HepG2 (cell line): ENCODE measurements around the gene RAB5B. TPM values are rescaled to one million over a fixed set of nuclear protein-coding genes. Genes with fewer than 3 reads are reported as not detected.

Experiments used
- EED ChIP-seq: sonication (generic); formaldehyde crosslinking; IDR thresholded peaks from 2 replicates; pipeline ENCODE4 v1.5.0; 2020; ENCODE audit warnings: mild to moderate bottlenecking, missing genetic modification reagents
- ELF3 ChIP-seq: IDR thresholded peaks from 2 replicates; pipeline ENCODE4 v1.6.1; 2016; ENCODE audit warnings: missing genetic modification reagents, missing compliant biosample characterization
- JUNB ChIP-seq: sonication (generic); formaldehyde crosslinking; IDR thresholded peaks from 2 replicates; pipeline ENCODE4 v1.8.0; 2022; ENCODE audit warnings: missing genetic modification reagents, mild to moderate bottlenecking, borderline replicate concordance
- PHB2 ChIP-seq: fragments of 450-650 bp; IDR thresholded peaks from 2 replicates; pipeline ENCODE4 v1.6.1; 2018; ENCODE audit not compliant: partially characterized antibody
- POLR2G ChIP-seq: fragments of 200-400 bp; formaldehyde crosslinking; IDR thresholded peaks from 2 replicates; pipeline ENCODE4 v1.6.1; 2018; ENCODE audit warnings: mild to moderate bottlenecking, low read depth, low read length, moderate library complexity
- RORA ChIP-seq: sonication (generic); formaldehyde crosslinking; IDR thresholded peaks from 2 replicates; pipeline ENCODE4 v1.5.0; 2020; ENCODE audit warnings: mild to moderate bottlenecking, missing genetic modification reagents, moderate library complexity
- SAFB2 ChIP-seq: sonication (generic); formaldehyde crosslinking; IDR thresholded peaks from 2 replicates; pipeline ENCODE4 v1.5.1; 2020; ENCODE audit warnings: missing genetic modification reagents, low read depth, mild to moderate bottlenecking, borderline replicate concordance
- SMAD1 ChIP-seq: sonication (generic); formaldehyde crosslinking; IDR thresholded peaks from 2 replicates; pipeline ENCODE4 v1.4.0; 2020; ENCODE audit warnings: missing genetic modification reagents, low read depth, mild to moderate bottlenecking, borderline replicate concordance
- ZC3H4 ChIP-seq: sonication (generic); formaldehyde crosslinking; IDR thresholded peaks from 2 replicates; pipeline ENCODE4 v1.4.0; 2020; ENCODE audit warnings: missing genetic modification reagents, borderline replicate concordance
- ZNF207 ChIP-seq: fragments of 450-650 bp; IDR thresholded peaks from 2 replicates; pipeline ENCODE4 v1.6.1; 2016; ENCODE audit warnings: antibody characterized with exemption, borderline replicate concordance
- ZNF335 ChIP-seq: sonication (generic); formaldehyde crosslinking; IDR thresholded peaks from 2 replicates; pipeline ENCODE4 v1.4.0; 2020; ENCODE audit warnings: missing genetic modification reagents
- ZNF367 ChIP-seq: sonication (generic); formaldehyde crosslinking; IDR thresholded peaks from 2 replicates; pipeline ENCODE4 v1.4.0; 2020; ENCODE audit warnings: missing genetic modification reagents, borderline replicate concordance
- ZNF432 ChIP-seq: sonication (generic); formaldehyde crosslinking; IDR thresholded peaks from 2 replicates; pipeline ENCODE4 v1.5.0; 2020; ENCODE audit warnings: missing genetic modification reagents, mild to moderate bottlenecking, borderline replicate concordance
- ZNF552 ChIP-seq: sonication (generic); formaldehyde crosslinking; IDR thresholded peaks from 2 replicates; pipeline ENCODE4 v1.9.0; 2022; ENCODE audit warnings: missing genetic modification reagents, mild to moderate bottlenecking, borderline replicate concordance
- ZNF670 ChIP-seq: sonication (generic); formaldehyde crosslinking; IDR thresholded peaks from 2 replicates; pipeline ENCODE4 v1.8.0; 2022; ENCODE audit warnings: mild to moderate bottlenecking, missing genetic modification reagents, borderline replicate concordance
- ZNF709 ChIP-seq: sonication (generic); formaldehyde crosslinking; IDR thresholded peaks from 2 replicates; pipeline ENCODE4 v1.5.0; 2020; ENCODE audit warnings: mild to moderate bottlenecking, missing genetic modification reagents
- ZNF780A ChIP-seq: sonication (generic); formaldehyde crosslinking; IDR thresholded peaks from 2 replicates; pipeline ENCODE4 v1.8.0; 2022; ENCODE audit warnings: mild to moderate bottlenecking, missing genetic modification reagents, moderate library complexity
- ZZZ3 ChIP-seq: sonication (generic); formaldehyde crosslinking; IDR thresholded peaks from 2 replicates; pipeline ENCODE4 v1.4.0; 2020; ENCODE audit warnings: missing genetic modification reagents, mild to moderate bottlenecking, borderline replicate concordance
- polyA plus RNA-seq, 8 experiments: library from polyadenylated mRNA; depleted of rRNA in 3 of 8; stranded (reverse) in 7 of 8; unstranded in 1 of 8; fragments of >200 nt; fragmentation: Illumina TruSeq in 4 of 8; extraction: Trizol in 4 of 8; gene quantifications; 2 replicates each; pipeline versions ENCODE4 v1.2.1 to v1.2.3, GENCODE V29; 2011 to 2016; ENCODE audit warnings: low read depth in 4 of 8, missing spikeins in 1 of 8, mixed read lengths in 1 of 8; ENCODE audit not compliant: insufficient read depth in 1 of 8
- total RNA-seq, 5 experiments: library from RNA; depleted of rRNA; stranded (reverse); fragments of >200 nt; fragmentation: Illumina TruSeq; extraction: Trizol; gene quantifications; 2 replicates each; pipeline ENCODE4 v1.2.3, GENCODE V29; 2016; ENCODE audit warnings: low read depth in 1 of 5
- TF ChIP-seq, protein P1 (sequence below): IDR thresholded peaks from 2 replicates; pipeline ENCODE4 v1.6.1; 2016; ENCODE audit warnings: mild to moderate bottlenecking
- TF ChIP-seq, protein P2 (sequence below): IDR thresholded peaks from 2 replicates; pipeline ENCODE4 v1.6.1; 2016; ENCODE audit warnings: low read depth, control low read depth
- TF ChIP-seq, protein P3 (sequence below): sonication (generic); formaldehyde crosslinking; IDR thresholded peaks from 2 replicates; pipeline ENCODE4 v1.4.0; 2020; ENCODE audit warnings: mild to moderate bottlenecking, low read depth, missing genetic modification reagents
- TF ChIP-seq, protein P4 (sequence below): sonication (generic); formaldehyde crosslinking; IDR thresholded peaks from 2 replicates; pipeline ENCODE4 v1.4.0; 2020; ENCODE audit warnings: missing genetic modification reagents

RAB5B gene
- total and polyA plus RNA-seq, 2 of the 13 experiments (the other 11 are each of a cell fraction or from before 2014, with no cell fraction given), result 26.0 to 68.3 TPM

DNA sequence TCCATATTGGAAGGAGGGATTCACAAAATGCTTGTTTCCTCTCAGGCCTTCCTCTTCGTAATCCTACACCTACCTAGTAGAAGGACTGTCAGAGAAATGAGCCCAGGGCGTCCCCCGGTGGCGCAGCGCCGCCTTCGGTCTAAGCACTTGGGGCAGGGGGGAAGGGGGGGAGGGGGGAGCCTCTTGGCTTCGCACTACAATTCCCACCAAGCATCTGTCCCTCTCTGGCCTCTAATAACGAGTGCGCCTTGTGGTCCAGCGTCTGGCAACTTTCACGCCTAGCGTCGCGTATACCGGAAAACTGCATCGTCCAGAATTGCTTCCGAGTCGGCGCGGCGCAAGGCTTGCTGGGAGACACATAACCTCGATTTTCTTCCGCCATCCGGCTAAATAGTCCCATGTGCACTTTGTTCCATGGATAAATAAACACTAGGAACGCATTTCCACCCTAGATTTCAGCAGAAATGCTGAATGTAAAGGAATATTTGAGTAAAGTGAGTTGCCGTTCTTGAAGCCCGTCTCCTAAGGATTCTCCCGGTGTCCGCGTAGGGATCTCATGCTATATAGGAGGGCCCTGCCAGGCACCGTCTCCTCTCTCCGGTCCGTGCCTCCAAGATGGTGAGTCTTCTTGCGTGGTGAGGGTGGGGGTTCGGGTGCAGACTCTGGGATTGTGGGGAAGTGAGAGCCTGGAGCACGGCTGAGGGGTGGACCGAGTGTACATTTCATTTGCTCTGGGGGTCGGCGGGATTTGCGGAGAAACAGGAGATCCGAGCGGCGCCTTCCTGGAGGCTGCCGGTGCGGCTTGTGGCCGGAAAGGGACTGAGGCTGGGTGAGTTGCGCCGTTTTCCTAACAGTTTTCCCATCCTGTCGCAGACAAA lies 67.9 kb downstream of the RAB5B start, which contains the start of gene RPS26 (continued):
- peak; percentile 94 for TF ChIP-seq EED (CRISPR knock-in tag)
- no peak; the same call in none of the 2 replicates for TF ChIP-seq ZNF780A (CRISPR knock-in tag)
- TF ChIP-seq, protein P1, sequence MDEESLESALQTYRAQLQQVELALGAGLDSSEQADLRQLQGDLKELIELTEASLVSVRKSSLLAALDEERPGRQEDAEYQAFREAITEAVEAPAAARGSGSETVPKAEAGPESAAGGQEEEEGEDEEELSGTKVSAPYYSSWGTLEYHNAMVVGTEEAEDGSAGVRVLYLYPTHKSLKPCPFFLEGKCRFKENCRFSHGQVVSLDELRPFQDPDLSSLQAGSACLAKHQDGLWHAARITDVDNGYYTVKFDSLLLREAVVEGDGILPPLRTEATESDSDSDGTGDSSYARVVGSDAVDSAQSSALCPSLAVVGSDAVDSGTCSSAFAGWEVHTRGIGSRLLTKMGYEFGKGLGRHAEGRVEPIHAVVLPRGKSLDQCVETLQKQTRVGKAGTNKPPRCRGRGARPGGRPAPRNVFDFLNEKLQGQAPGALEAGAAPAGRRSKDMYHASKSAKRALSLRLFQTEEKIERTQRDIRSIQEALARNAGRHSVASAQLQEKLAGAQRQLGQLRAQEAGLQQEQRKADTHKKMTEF, result peak; percentile 78; the same call in 1 of the 2 replicates
- no peak for TF ChIP-seq ZNF552 (CRISPR knock-in tag)
- TF ChIP-seq ZZZ3 (CRISPR knock-in tag), result peak; percentile 96; the same call in 1 of the 2 replicates
- peak; percentile 74; the same call in 1 of the 2 replicates for TF ChIP-seq SMAD1 (CRISPR knock-in tag)
- TF ChIP-seq ZNF335 (CRISPR knock-in tag), result peak; percentile 80
- no peak; the same call in 1 of the 2 replicates for TF ChIP-seq ZC3H4 (CRISPR knock-in tag)
- peak; percentile 54; the same call in 1 of the 2 replicates for TF ChIP-seq JUNB (CRISPR knock-in tag)
- no peak for TF ChIP-seq PHB2
- no peak for TF ChIP-seq ZNF670
- TF ChIP-seq ZNF432 (CRISPR knock-in tag), result no peak
- TF ChIP-seq ZNF367, result 0 out of 2 replicates have a peak, but pooled peaks have one; percentile 74
- TF ChIP-seq, protein P2, sequence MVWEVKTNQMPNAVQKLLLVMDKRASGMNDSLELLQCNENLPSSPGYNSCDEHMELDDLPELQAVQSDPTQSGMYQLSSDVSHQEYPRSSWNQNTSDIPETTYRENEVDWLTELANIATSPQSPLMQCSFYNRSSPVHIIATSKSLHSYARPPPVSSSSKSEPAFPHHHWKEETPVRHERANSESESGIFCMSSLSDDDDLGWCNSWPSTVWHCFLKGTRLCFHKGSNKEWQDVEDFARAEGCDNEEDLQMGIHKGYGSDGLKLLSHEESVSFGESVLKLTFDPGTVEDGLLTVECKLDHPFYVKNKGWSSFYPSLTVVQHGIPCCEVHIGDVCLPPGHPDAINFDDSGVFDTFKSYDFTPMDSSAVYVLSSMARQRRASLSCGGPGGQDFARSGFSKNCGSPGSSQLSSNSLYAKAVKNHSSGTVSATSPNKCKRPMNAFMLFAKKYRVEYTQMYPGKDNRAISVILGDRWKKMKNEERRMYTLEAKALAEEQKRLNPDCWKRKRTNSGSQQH, result peak; percentile 54; the same call in 1 of the 2 replicates
- peak; percentile 88; the same call in 1 of the 2 replicates for TF ChIP-seq ZNF709
- TF ChIP-seq ELF3 (CRISPR knock-in tag), result peak; percentile 41
- TF ChIP-seq ZNF207, result no peak
- TF ChIP-seq POLR2G, result peak; percentile 100
- TF ChIP-seq SAFB2 (CRISPR knock-in tag), result 0 out of 2 replicates have a peak, but pooled peaks have one; percentile 38
- TF ChIP-seq, protein P3, sequence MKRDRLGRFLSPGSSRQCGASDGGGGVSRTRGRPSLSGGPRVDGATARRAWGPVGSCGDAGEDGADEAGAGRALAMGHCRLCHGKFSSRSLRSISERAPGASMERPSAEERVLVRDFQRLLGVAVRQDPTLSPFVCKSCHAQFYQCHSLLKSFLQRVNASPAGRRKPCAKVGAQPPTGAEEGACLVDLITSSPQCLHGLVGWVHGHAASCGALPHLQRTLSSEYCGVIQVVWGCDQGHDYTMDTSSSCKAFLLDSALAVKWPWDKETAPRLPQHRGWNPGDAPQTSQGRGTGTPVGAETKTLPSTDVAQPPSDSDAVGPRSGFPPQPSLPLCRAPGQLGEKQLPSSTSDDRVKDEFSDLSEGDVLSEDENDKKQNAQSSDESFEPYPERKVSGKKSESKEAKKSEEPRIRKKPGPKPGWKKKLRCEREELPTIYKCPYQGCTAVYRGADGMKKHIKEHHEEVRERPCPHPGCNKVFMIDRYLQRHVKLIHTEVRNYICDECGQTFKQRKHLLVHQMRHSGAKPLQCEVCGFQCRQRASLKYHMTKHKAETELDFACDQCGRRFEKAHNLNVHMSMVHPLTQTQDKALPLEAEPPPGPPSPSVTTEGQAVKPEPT (CRISPR knock-in tag), result peak; percentile 70; the same call in 1 of the 2 replicates
- TF ChIP-seq, protein P4, sequence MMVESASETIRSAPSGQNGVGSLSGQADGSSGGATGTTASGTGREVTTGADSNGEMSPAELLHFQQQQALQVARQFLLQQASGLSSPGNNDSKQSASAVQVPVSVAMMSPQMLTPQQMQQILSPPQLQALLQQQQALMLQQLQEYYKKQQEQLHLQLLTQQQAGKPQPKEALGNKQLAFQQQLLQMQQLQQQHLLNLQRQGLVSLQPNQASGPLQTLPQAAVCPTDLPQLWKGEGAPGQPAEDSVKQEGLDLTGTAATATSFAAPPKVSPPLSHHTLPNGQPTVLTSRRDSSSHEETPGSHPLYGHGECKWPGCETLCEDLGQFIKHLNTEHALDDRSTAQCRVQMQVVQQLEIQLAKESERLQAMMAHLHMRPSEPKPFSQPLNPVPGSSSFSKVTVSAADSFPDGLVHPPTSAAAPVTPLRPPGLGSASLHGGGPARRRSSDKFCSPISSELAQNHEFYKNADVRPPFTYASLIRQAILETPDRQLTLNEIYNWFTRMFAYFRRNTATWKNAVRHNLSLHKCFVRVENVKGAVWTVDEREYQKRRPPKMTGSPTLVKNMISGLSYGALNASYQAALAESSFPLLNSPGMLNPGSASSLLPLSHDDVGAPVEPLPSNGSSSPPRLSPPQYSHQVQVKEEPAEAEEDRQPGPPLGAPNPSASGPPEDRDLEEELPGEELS (CRISPR knock-in tag), result peak; percentile 60
- 0 out of 2 replicates have a peak, but pooled peaks have one; percentile 77 for TF ChIP-seq RORA (CRISPR knock-in tag)
